ENCODE measurements around the gene DNAJB1. TPM values are rescaled to one million over a fixed set of nuclear protein-coding genes. Genes with fewer than 3 reads are reported as not detected.

DNAJB1 gene
- total and polyA plus RNA-seq, 2 of the 4 experiments (the other 2 are of a cell fraction), result 88.2 to 95.4 TPM

- no peak overlapping the region for H2BK5ac ChIP-seq (ENCODE audit: low read depth, low read length, poor library complexity, severe bottlenecking)
- H3K9me3 ChIP-seq (ENCODE audit: control insufficient read depth, insufficient read depth, low read length), result no peaks in the 10 kb centered on the region
- ChIA-PET POLR2A (ENCODE audit: unreplicated experiment) (no interaction called here), CTCF (no interaction called here)
- H4K91ac ChIP-seq (ENCODE audit: insufficient read depth, low read depth, low read length), result no peak overlapping the region
- H3K27ac ChIP-seq (ENCODE audit: insufficient read depth, low read length), result no peak overlapping the region
- peaks cover 8% of the 10 kb centered on the region; the same call in 1 of the 2 replicates for H3K4me1 ChIP-seq (ENCODE audit: control insufficient read depth, insufficient read depth, low read length)
- WGBS, 2 experiments (ENCODE audit: extremely low coverage in 2 of 2, insufficient read length in 1 of 2), result 76% methylated on average over 13 of the region's 23 CpGs; no CpG with 5 or more reads in 1 of the 2 experiments
- H4K5ac ChIP-seq (ENCODE audit: low read depth, low read length), result no peak overlapping the region
- no peak overlapping the region for H3K4me2 ChIP-seq (ENCODE audit: low read depth, low read length)
- H3K9me1 ChIP-seq (ENCODE audit: insufficient read depth, low read length), result peaks cover 7% of the 10 kb centered on the region
- no peak overlapping the region for H4K8ac ChIP-seq (ENCODE audit: low read depth in 2 of 2, low read length in 2 of 2)
- H3K23ac ChIP-seq (ENCODE audit: low read depth, low read length), result no peak overlapping the region
- H2BK120ac ChIP-seq (ENCODE audit: low read depth, low read length), result no peak overlapping the region
- no peaks in the 10 kb centered on the region for H3K27me3 ChIP-seq (ENCODE audit: control insufficient read depth, insufficient read depth, low read length)
- H4K20me1 ChIP-seq (ENCODE audit: insufficient read depth, low read length), result peaks cover 10% of the 10 kb centered on the region
- intact Hi-C loops (cut with micrococcal nuclease), result no loop called here
- H3K36me3 ChIP-seq (ENCODE audit: control insufficient read depth, insufficient read depth, low read length), result no peaks in the 10 kb centered on the region
- ATAC-seq (ENCODE audit: low read depth) (no peak), DNase-seq (no peak)
- no peak overlapping the region; the same call in 1 of the 2 replicates for H2AK5ac ChIP-seq (ENCODE audit: low read depth, low read length)
- no peak overlapping the region for H3K4ac ChIP-seq (ENCODE audit: low read depth, low read length)
- H3K18ac ChIP-seq (ENCODE audit: low read depth, low read length), result no peak overlapping the region
- dilution Hi-C loops (cut with HindIII; ENCODE audit: low sequenced_read_pairs, unreplicated experiment), result no loop called here
- in situ Hi-C loops (cut with MboI; ENCODE audit: low sequenced_read_pairs), result loop anchor here (25.0 kb wide), 1 partner anchor 879 kb away; the partner anchor contains the start of gene WIZ
- no peak overlapping the region for H3K4me3 ChIP-seq (ENCODE audit: insufficient read depth, low read depth, low read length)
- H2AFZ ChIP-seq (replicated peaks; ENCODE audit: low read length, poor library complexity), result peak overlapping the region; percentile 58
- H3K14ac ChIP-seq (replicated peaks; ENCODE audit: low read depth, low read length), result no peak overlapping the region
- H2AK9ac ChIP-seq (replicated peaks; ENCODE audit: low read depth, low read length, poor library complexity), result no peak overlapping the region
- no peak overlapping the region for H3K9ac ChIP-seq (ENCODE audit: low read depth, low read length)
- TF ChIP-seq POLR2A (IDR thresholded peaks at IDR 0.05; ENCODE audit: low read depth, low read length) (no peak), ELK1 (IDR thresholded peaks at IDR 0.05; ENCODE audit: borderline replicate concordance, low read depth, low read length) (no peak), RAD21 (IDR thresholded peaks at IDR 0.05; ENCODE audit: low read length) (no peak), SMC3 (IDR thresholded peaks at IDR 0.05; ENCODE audit: low read depth, low read length) (no peak), CHD1 (IDR thresholded peaks at IDR 0.05; ENCODE audit: low read depth, low read length) (no peak), BHLHE40 (IDR thresholded peaks at IDR 0.05; ENCODE audit: low read depth, low read length) (no peak)
- no TSS peak for BruUV-seq (replicated peaks)
- H2BK15ac ChIP-seq (ENCODE audit: low read depth, low read length), result no peak overlapping the region
- H3K79me1 ChIP-seq (ENCODE audit: low read depth in 1 of 2, low read length in 2 of 2), result peaks cover 10 to 48% of the 10 kb centered on the region in 2 experiments
- H2BK20ac ChIP-seq (ENCODE audit: low read depth, low read length), result no peak overlapping the region
- no peak overlapping the region for H3K56ac ChIP-seq (ENCODE audit: extremely low read depth, insufficient read depth, low read length)
Observed at GRCh38 chr19:14558370-14559066, 40.3 kb upstream of the DNAJB1 start.

Data from IMR-90 (cell line).